Measurements from ENCODE around the gene BRINP2.

Gene BRINP2

DNA sequence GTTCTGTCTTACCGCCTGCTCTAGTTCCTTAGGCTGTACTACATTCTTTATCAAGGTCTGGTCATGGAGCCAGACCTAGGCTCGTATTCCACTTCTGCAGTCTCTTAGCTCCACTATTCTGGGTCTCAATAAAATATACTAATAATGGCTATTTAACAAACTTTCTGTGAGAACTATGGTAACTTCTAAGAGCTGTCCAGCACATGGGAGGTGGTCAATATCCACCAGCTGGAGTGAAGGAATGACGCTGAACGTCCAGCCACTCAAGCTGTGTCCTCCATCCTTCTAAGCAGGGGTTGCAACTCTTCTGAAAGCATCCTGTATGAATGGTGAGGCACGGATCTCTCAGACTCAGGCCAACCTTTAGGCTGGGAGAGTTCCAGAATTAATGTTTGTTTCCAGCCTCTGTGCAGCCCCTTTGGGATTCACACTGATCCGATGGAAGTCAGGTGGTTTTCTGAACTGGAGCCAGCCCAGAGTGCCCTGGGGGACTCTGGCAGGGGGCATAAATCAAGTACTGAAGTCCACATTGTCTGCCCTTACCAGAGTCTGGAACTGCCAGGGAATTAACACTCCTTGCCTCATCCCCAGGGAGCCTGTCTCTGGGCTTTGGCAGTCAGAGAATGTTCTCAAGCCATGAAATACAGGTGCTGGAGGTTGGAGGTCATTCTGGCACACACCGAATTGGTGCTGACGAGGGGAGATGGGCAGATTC is 57.4 kb downstream of the BRINP2 start:
- DNase-seq, result no peak

DNA sequence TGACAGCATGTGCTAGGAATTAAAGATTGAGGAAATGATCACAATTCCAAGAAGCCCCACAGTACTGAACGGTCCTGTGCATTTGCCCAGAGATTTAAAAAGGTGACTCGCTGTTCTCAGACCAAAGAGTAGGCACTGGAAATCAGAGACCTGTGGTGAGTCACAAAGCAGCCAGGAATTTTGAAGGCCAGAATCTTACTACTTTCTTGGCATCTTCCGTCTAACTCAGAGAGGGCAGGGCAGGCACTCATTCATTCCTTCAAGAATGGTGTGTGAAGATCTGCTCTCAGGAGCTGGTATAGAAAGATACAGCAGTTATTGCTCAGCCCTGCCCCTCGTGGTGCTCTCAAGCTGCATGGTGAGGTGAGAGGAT is 57.9 kb downstream of the BRINP2 start:
- DNase-seq, result no peak

DNA sequence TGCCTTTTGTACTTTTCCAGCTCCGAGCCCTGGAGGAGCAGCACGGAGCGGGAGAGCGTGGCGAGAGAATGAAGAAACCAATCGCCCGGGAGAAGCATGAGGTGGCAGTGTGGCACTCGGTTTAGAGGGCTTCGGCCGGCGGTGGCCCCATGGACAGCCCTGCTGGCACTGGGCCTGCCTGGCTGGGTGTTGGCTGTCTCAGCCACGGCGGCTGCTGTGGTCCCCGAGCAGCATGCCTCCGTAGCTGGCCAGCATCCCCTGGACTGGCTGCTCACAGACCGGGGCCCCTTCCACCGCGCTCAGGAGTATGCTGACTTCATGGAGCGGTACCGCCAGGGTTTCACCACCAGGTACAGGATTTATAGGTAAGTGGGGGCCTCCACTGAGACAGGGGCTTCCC is 59.0 kb downstream of the BRINP2 start:
- DNase-seq, result no peak

DNA sequence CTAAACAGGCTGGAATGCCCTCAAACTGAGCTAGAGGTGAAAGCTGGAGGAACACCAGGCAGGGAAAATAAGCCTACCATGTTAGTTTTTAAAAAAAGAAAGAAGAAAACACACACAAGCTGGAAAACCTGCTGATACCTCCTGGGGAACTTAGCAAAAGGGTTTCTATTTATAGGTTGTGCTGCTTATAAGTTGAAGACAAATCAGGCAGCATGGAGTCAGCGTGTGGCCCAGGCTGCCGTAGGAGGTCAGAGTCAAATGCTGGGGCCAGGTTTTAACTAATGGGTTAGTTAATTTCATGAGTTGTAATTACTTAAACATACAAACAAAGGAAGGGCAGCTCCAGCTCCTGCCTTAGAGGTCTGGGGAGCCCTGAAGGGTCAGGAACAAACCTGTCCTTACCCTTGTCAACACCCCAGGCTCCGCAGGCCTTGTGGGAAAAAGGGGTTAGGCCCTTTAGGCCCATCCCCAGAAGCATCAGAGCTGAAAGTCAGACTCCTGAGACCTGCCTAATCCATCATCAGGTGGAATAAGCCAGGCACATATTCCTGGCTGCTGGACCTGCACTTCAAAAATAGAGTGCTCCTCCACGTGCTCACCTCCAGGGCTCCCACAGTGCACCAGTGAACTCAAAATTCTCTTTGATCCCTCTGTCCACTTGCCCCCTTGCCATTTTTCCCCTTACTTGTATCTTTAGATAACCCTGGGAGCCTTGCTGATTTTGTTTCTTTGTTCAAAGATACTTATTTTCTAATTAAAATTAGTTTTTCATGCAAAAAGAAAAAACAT is 59.7 kb downstream of the BRINP2 start:
- no peak for DNase-seq

DNA sequence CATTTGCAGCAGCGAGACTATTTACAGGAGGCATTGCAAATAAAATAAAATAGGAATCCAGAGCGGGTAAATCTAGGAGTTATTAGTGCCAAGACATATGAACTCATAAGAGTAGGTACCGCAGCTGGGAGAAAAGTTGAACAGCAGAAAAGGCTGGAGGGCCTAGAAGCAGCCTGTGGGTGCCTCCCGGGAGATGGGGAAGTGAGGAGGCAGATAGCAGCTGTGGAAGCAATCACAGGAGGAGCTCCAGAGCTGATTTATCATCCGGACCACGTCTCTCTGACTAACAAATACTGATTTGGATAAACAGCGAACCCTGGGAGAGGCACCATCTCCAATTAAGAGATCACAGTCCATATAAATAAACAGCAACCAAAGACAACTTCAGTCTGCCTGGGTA is 64.6 kb downstream of the BRINP2 start:
- DNase-seq, result no peak

DNA sequence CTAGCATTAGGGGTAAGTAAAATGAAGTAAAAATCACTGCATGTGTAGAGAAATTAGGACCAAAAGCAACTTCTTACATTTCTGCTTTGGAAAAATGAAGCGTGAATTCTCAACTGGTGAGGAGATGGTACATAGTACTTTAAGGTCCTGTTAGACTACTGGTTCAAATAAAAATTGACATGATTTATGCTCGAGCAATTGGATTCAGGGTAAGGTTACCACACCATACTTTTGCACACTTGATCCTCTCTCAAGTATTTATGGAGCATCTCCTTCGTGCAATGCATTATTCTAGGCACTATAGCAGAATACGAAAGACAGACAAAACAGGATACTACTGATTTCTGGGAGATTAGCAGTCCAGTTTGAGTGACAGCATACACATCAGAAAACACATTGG is 66.2 kb downstream of the BRINP2 start:
- DNase-seq, result no peak

DNA sequence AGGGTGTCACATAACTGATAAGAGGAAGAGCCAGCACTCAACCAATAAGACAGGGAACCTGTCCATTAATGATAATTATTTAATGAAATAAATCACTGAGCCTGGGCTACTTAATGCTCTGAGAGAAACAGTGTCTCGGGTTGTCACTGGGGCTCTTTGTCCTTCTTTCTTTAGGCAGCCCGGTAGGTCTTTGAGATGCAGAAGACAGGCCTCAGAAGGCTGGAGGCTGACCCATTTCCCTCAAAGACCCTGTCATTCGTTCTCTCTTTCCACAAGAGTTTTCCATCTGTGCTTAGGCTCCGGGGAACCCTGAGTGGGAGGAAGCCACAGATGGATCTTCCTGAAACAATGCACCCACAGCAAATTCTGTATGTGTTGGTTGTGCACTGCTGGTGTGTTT is 68.2 kb downstream of the BRINP2 start:
- DNase-seq, result no peak

DNA sequence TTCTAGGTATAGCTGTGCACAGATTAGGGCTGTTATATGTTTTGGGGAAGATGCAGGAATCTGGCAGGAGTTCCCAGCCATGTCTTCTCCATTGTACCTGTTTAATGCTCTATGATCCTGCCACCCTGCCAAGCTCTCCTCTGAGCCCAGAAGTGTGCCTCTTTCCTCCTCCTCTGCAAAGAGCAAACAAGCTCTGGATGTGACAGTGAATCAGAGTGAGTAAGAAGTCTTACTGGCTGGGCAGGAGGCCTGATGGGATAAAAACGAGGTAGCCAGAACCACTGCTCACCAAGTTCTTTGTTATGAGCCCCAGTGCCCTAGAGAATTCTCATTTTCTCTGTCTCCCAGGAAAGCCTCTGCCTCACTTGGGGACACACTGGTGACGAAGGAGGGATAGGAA is 69.0 kb downstream of the BRINP2 start:
- no peak for DNase-seq

DNA sequence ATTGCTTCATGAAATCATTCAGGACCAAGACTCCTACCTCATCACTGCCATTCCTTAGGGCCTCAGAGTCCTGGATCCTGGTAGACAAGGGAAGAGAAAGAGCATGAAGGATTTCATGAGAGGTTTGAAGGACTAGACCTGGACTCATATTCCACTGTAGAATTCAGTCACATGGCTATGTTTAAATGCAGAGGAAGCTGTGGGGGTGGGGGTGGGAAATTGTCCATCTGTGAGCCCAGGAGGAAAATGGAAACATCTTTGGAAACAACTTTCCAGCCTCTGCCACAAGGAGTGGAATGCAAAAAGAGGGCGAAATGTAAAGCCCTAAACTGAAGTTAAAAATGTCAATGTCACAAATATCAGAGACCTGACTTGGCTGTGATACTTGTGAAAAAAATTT is 73.0 kb downstream of the BRINP2 start:
- DNase-seq, result no peak

DNA sequence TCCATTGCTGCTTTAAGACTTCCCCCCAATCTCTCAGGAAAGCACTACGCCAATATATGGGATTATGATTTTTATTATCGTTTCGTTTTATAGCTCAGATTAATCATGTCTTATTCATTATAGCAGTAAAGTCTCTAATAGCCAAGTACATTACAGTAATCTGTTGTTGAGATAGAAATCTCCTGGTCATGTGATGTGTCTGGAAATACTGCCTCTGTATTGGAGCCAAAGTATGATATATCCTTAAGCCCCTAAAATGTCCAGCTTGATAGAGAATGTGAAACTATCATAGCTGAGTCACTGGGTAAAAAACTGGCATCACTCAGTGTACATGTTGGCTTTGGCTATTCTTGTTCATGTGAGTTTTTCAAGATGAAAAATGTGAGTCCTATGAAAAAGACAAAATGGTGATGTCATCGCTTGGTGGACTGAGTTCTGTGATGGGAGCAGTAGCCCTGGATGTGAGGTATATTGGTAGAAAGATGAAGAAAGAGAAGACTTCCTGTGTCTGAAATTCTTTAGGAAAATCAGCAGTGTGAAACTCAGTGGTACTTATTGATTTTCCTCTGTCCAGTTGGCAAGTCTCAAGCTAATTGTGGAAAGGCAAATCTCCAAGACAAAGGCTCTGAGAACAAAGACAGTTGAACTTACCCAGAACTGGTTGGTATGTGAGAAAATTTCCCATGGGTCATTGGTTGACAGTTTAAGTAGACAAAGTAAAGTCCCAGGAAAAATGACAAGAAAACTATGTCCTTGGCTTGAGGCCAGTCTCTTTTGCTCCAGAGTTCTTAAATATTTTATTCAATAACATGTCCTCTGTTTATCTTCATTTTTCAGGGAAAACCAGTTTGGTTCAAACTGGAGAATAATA is 76.2 kb downstream of the BRINP2 start:
- no peak for DNase-seq

DNA sequence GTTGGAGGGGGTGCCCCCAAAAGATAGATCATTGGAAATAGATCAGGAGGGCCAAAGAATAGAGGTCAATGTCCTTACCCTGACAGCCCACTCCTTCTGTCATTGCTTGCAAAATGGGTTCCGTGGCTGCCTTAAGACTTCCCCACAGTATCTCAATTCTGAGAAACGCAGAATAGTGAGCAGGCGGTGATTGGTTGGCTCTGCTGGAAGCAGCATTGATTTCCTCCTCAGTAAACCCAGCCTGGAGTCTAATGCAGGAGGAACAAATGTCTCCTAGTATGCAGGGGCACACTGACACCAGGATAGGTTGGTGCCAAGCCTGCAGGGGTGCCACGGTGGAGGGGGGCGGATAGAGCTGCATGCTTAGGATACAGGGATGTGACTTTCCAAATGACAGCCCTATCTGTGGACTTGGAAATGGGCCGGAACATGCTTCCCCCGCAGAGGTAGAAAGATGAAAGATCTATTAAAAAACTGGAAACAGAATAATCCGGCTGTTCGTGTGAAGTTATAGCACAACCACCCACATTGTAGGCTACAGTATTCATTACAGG is 76.9 kb downstream of the BRINP2 start:
- DNase-seq, result no peak

DNA sequence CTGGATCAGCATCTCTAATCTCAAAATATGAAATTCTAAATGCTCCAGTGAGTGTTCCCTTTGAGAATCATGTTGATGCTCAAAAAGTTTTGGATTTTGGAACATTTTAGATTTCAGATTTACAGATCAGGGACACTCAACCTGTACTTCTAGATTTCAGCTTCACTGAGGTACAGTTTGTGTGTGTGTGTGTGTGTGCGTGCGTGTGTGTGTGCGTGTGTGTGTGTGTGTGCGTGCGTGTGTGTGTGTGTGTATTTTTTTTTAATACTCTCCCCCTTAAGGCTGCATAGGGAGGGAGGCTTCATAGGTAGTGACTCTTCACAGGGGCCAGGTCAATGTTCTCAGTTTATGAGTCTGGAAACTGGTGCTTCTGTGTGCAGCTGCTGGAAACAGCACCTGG is 77.5 kb downstream of the BRINP2 start:
- DNase-seq, result no peak

DNA sequence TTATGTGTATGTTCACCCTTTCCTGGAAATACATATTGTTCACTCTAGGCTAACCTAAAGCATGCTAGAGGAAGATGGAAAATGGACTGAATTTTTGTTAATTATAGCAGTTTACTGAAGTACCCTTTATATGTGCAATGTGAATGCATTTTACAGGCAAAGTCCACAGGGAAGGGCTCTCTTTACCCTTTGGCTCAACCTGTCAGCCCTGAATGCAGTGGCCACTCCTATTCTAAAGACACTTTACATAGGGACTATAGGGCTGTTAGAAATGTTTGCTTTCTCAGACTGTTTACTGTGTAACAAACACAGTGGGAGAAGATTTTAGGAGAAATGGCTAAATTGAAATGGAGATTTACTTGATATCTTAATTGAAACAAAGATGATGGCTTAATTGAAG is 78.5 kb downstream of the BRINP2 start:
- DNase-seq, result no peak

DNA sequence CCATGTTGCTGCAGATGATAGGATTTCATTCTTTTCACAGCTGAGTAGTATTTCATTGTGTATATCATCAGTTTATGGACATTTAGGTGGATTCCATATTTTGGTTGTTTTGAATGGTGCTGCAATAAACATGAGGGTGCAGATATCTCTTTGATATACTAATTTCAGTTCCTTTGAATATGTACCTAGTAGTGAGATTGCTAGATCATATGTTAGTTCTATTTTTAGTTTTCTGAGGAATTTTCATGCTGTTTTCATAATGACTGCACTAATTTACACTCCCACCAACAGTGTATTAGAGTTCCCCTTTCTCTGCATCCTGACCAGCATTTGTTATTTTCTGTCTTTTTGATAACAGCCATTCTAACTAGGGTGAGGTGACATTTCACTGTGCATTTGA is 82.1 kb downstream of the BRINP2 start:
- no peak for DNase-seq

DNA sequence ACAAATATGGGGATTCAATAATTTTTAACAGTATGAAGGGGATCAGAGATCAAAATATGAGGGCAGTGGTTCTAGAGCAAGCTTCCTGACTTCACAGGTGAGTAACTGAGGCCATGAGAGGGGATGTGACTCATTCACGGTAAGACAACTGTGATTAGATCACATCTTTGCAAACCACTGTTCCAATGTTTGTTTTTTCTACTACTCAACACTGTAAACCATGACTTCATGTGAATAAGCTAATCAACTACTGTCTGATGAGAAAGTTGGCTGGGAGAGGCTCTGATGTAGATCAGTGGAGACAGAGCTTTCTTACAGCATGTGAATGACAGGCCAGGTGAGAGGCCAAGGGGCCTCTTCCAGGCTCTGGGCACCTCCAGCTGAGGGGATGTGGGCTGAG is 84.7 kb downstream of the BRINP2 start:
- no peak for DNase-seq

DNA sequence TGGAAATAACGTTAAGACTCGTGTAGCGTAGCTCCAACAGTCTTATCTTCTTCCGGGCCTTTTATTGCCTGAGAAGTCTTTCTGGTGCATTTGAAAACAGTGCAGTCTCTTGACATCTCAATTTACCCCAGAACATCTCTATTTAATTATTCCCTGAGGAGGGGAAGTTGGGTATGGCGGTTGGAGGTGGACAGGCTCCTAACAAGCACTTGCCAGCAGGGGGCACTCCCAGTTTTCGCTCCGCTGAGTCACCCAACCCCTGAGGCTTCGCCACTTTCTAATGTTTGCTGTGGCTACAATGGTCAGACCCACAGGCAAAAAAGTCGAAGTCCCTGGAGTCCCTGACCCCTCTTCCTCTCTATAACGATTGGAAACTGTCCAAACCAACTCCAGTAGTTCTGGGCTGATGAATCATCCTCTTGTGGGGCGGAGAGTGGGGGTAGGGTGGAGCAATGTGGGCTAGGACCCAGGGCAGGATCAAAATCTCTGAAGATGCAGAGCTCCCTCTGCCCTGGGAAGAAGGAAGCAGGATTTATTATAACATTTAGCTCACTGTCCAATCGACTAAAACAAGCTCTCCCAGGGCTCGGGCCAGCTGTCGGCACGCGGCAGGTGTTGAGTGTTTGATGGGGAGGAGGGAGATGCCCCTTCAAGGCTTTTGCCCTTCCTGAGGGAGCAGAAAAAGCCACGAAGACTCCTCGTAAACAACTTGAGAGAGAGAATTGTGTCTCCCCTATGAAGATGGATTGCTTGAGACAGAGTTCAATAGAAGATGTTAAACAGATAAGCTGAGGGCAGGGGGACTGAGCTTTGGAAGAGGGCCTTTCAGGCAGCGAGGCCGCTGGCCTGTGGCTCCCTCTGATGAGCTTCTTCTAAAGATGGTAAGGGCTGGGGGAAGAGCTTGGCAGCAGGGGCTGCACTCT is 85.7 kb downstream of the BRINP2 start:
- peak; percentile 3 for DNase-seq

DNA sequence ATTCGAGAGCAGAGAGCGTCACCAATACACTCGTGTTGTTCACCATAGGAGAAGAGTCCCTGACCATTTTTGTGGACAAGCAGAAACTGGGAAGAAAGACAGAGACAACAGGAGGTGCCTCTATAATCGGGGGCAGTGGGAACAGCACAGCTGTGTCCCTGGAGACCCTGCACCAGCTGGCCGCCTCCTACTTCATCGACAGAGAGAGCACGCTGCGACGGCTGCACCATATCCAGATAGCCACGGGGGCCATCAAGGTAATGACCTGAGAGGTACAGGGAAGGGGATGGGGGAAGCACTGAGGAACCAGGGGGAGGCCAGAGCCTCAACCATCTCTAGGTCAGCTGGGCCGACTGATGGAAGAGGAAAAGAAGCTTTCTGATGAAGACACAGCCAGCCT is 86.4 kb downstream of the BRINP2 start:
- DNase-seq, result no peak

DNA sequence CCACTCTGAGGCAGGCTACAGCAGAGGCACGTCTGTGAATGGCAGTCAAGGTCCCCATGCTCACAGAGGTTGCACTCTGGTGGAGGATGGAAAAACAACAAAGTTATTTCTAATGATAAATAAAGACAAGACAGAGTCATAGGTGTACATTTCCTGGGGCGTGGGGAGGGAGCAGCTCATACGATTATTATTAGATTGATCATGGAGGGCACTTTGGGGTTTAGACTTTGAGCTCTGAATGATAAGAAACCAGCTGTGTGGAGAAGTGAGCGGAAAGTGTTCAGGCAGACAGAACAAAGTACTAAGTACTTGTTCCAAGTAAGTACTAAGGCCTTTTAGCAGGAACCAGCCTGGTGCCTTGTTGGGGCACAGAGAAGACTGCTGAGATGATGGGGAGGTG is 86.8 kb downstream of the BRINP2 start:
- no peak for DNase-seq

DNA sequence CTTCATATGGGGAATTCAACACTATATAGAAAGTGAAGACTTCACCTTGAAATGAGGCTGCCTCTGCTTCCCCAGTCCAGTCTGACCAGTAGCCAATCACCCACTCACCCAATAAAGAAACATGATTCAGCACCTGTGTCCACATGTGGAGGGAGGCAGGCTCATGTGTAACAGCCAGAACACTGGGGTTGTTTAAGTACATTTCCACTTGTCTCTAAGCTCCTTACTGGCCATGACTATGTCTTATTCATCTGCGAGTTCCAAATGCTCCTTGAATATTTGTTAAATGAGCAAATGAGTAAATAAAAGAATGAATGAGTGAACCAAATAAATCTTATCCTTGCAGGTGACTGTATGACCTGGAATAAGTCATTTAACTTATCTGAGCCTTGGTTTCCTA is 100.1 kb downstream of the BRINP2 start:
- no peak for DNase-seq

DNA sequence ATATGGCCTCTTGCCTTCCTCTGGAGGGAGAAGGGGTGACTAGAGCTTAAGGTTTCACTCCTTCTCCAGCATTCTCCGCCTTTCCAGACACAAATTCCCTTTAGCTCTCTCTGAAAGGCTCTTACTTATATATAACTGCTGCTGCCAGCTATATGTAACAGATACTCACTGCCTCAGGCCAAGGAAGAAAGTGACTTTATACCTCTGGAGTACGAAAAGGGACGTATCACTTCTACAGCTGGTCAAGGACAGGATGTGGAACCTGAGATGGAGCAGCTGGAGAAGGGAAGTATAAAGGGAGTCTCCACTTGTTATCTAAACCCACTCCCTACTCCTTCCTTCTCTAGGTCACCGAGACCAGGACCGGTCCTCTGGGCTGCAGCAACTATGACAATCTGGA is 102.4 kb downstream of the BRINP2 start:
- DNase-seq, result no peak

DNA sequence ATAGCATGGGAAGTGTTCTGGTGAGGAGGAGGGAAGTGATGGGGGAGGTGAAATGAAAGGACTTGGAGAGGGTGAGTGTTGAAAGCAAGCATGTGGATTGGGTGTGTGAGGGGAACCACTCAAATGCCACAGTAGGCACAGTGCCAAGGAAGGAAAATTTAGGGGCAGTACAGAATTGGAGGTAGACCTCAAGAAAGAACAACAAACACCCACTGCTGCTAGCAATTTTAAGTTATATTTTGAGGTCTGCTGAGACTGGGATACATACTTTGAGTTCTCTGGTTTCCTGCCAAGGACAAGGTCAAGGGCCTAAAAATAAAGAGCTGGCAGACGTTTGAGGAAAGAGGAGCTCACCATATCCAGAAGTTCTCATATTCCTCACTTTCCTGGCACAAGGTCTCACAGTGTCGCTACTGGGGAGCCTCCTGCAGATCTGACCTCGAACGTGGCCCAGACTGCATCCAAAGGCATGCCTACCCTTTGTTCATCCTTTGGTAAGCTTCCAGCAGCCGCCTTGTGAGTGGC is 104.0 kb downstream of the BRINP2 start:
- no peak for DNase-seq

DNA sequence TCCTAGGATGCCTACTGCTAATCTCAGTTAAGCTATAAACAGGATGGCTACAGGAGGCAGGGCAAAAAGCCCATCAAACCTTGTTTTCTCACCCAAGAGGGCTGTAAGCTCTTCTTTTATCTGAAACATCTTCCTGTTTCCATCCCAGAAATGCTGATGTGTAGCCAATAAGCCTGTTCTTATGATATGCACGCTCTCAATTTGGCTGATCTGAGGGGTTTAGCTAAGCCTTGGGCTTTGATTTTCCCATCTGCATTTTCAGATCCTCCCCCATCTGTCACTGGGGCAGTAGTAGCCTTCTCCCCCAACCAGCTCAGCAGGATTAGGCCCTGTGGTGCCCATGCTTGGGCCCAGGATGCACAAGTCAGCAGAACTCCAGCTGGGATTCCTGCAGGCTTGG is 105.0 kb downstream of the BRINP2 start:
- no peak for DNase-seq

Measured in suppressor macrophage treated with lipopolysaccharide for 4 hours (primary cell).